Epithelial cell of proximal tubule (primary cell): ENCODE measurements around the gene RFC1. TPM values are rescaled to one million over a fixed set of nuclear protein-coding genes. Genes with fewer than 3 reads are reported as not detected.

Source experiments
- DNase-seq: peaks from one replicate; pipeline ENCODE4 v3.0.0-alpha.2; 2011; ENCODE audit warnings: low read depth
- H3K4me3 ChIP-seq: 2 replicates; pipeline ENCODE4 v1.5.1; 2011; ENCODE audit warnings: low read depth, mild to moderate bottlenecking, low read length
- CTCF ChIP-seq: conservative IDR thresholded peaks from 2 replicates; pipeline ENCODE4 v1.5.1; 2012; ENCODE audit warnings: low read depth, mild to moderate bottlenecking, low read length
- total RNA-seq: library from RNA; depleted of rRNA; stranded (reverse); fragments of >200 nt; gene quantifications from 2 replicates; pipeline ENCODE4 v1.2.3, GENCODE V29; 2015

The RFC1 gene
- total RNA-seq, 1 donor from 2014 or later: 39.6 TPM

DNA sequence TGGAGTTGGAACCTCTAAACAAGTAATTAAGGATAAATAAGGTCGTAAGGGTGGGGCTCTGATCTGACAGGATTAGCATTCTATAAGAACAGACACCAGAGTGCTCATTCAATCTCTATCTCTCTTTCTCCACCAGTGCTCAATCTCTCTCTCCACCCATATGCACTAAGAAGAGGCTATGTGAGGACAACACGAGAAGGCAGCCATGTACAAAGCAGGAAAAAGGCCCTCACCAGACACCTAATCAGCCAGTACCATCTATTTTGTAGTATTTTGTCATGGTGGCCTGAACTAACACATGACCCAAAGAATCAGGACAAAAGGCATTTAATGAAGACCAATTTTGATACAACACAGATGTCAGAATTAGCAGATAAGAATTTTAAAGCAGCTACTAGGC lies 16.8 kb downstream of the RFC1 start:
- no peak for TF ChIP-seq CTCF
- DNase-seq: no peak
- no peak overlapping the region for H3K4me3 ChIP-seq

DNA sequence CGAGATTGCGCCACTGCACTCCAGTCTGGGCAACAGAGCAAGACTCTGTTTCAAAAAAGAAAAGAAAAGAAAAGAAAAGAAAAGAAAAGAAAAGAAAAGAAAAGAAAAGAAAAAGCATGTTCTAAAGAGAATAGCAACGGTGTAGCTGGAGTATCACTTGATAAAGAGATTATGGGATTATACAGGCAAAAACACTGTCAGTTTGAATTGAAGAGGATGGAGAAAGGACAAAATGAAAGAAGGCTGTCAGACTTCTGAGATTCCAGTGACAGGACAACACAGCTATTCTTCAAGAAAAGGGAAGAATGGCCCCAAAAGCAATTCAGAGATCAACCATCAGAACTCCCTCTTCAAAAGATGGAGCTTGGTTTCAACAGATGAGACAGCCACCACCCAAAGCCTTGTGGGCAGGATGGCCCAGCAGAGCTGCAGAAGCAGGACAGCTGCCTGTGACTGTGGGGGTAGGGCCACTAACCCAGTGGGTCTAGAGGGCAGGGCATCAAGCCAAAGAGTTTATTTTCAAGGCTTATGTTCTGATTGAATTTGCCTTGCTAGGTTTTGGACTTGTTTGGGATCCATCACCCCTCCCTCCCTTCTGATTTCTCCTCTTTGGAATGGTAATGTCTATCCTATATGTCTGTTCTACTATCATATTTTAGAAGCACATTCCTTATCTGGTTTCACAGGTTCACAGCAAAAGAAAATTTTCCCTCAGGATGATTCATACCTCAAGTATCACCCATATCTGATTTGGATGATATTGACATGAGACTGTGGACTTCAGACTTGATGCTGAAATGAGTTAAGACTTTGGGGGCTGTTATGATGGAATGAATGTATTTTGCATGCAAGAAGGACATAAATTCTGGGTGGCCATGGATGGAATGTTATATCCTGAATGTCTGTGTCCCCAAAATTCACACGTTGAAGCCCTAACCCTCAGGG lies 17.5 kb downstream of the RFC1 start:
- no peak overlapping the region for H3K4me3 ChIP-seq
- TF ChIP-seq CTCF: no peak
- DNase-seq: no peak

DNA sequence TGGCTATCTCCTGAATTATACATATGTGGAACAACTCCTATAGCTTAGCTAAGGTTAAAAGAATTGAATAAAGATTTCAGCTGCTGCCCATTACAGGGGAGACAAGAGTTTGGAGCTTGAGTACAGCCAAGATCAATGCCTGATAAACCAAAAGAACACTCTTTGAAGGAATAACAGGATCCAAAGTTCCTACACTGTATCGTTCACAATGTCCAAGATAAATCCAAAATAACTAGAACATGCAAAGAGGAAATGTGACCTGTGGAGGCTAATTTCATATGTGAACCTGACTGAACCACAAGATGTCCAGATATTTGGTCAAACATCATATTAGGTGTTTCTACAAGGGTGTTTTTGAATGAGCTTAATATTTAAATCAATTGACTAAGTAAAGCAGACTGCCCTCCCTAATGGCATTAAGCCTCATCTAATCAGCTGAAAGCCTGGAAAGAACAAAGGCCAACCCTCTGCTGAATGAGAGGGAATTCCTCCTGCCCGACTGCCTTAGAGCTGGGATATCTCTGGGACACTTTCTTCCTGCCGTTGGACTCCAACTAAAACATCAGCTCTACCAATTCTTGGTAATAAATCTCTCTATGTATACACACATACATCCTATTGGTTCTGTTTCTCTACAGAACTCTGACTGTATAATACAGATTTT lies 19.2 kb downstream of the RFC1 start:
- H3K4me3 ChIP-seq: no peak overlapping the region
- no peak for DNase-seq
- no peak for TF ChIP-seq CTCF

- no peak for DNase-seq
- no peak for TF ChIP-seq CTCF
- H3K4me3 ChIP-seq: no peak overlapping the region
Observed at GRCh38 chr4:39342731-39343130, 23.4 kb downstream of the RFC1 start.

- no peak for TF ChIP-seq CTCF
- DNase-seq: no peak
- H3K4me3 ChIP-seq: no peak overlapping the region
Observed at GRCh38 chr4:39341075-39341725, 25.0 kb downstream of the RFC1 start.

DNA sequence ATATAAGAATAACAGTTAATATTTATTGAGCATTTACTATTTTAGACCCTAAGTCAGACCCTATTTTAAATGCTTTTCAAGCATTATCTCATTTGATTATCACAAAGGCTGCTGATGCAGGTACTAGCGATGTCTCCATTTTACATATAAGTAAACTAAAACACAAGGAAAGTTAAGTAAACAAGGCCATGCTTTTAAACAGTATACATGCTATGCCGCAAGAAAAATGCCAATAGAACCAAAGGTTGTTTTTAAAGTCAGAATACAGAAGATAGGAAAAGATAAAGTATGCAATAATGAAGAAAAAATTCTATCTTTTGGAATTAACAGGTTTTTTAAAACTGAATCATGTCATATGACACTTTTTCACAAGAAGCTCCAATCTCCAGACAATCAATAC lies 26.2 kb downstream of the RFC1 start:
- no peak overlapping the region for H3K4me3 ChIP-seq
- TF ChIP-seq CTCF: no peak
- DNase-seq: no peak
